Ectodermal cell (in vitro differentiated cells): ENCODE measurements around the gene NUDT19.
"Not testable (repeated sequence)": the region's sequence is repeated elsewhere in the genome, so short reads cannot be mapped to it uniquely, and the experiment has no call there.

Source experiments
- H3K27ac ChIP-seq: 2 replicates; pipeline ENCODE4 v1.7.0; 2013; ENCODE audit warnings: mild to moderate bottlenecking, low read depth, low read length; ENCODE audit not compliant: insufficient read depth, poor library complexity, severe bottlenecking
- H3K27me3 ChIP-seq: 2 replicates; pipeline ENCODE4 v1.7.0; 2013; ENCODE audit warnings: mild to moderate bottlenecking, low read length; ENCODE audit not compliant: insufficient read depth, control insufficient read depth, poor library complexity, severe bottlenecking
- H3K36me3 ChIP-seq: one replicate; pipeline ENCODE4 v1.7.0; 2013; ENCODE audit warnings: low read length; ENCODE audit not compliant: control insufficient read depth, insufficient read depth
- H3K4me1 ChIP-seq: one replicate; pipeline ENCODE4 v1.7.0; 2013; ENCODE audit warnings: low read length; ENCODE audit not compliant: control insufficient read depth, insufficient read depth
- H3K4me3 ChIP-seq: 2 replicates; pipeline ENCODE4 v1.7.0; 2013; ENCODE audit warnings: low read depth, low read length, control low read depth; ENCODE audit not compliant: insufficient read depth
- H3K9me3 ChIP-seq: 2 replicates; pipeline ENCODE4 v1.7.0; 2013; ENCODE audit warnings: mild to moderate bottlenecking, low read length, moderate library complexity; ENCODE audit not compliant: control insufficient read depth
- WGBS, 2 experiments: methylation state at CpG; one replicate each; pipeline ENCODE4 v1.1.7; 2013; ENCODE audit warnings: missing lambda C conversion rate in 2 of 2; 5-methylcytosine and 5-hydroxymethylcytosine counted together

NUDT19 gene

GRCh38 chr19:32656379-32656778 is 35.2 kb upstream of the NUDT19 start:
- H3K36me3 ChIP-seq, H3K27me3 ChIP-seq, H3K4me1 ChIP-seq, H3K4me3 ChIP-seq, H3K27ac ChIP-seq, H3K9me3 ChIP-seq: not testable (repeated sequence)
- 93 to 95% methylated on average over 8 of the region's 8 CpGs for WGBS, 2 experiments

DNA sequence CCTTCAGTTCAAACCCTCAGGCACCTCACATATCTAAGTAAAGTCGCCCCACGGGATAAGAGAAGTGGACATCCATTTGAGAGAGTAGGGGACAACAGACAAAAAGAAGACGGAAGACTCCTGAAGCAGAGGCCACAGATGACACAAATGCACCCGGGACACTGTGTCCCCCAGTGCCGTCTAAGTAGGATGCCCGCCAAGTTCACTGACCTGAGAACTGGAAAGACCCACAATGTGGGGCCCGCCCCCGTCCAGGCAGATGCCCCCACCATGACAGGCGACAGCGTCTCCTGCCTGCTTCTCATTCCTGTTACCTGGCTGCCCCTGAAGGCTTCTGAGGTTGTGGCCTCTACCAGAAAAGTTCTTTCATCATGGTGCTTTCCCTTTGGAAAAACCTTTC is 33.5 kb upstream of the NUDT19 start:
- Histone ChIP-seq H3K4me1 (no peaks in the 10 kb centered on the region), H3K27me3 (no peaks in the 10 kb centered on the region), H3K9me3 (no peaks in the 10 kb centered on the region), H3K4me3 (no peak overlapping the region), H3K36me3 (no peaks in the 10 kb centered on the region), H3K27ac (no peak overlapping the region)
- 94 to 95% methylated on average over 10 of the region's 10 CpGs for WGBS, 2 experiments

GRCh38 chr19:32658527-32658926 is 33.1 kb upstream of the NUDT19 start:
- Histone ChIP-seq H3K36me3 (no peaks in the 10 kb centered on the region), H3K4me1 (no peaks in the 10 kb centered on the region), H3K27ac (no peak overlapping the region), H3K4me3 (no peak overlapping the region), H3K27me3 (no peaks in the 10 kb centered on the region), H3K9me3 (no peaks in the 10 kb centered on the region)
- 84% methylated on average over 10 of the region's 10 CpGs for WGBS, 2 experiments

- Histone ChIP-seq H3K36me3 (no peaks in the 10 kb centered on the region), H3K27me3 (no peaks in the 10 kb centered on the region), H3K27ac (no peak overlapping the region), H3K9me3 (no peaks in the 10 kb centered on the region), H3K4me1 (no peaks in the 10 kb centered on the region), H3K4me3 (no peak overlapping the region)
- WGBS, 2 experiments: 89 to 95% methylated on average over 7 of the region's 7 CpGs
Measured at GRCh38 chr19:32661318-32661717, 30.3 kb upstream of the NUDT19 start.

DNA sequence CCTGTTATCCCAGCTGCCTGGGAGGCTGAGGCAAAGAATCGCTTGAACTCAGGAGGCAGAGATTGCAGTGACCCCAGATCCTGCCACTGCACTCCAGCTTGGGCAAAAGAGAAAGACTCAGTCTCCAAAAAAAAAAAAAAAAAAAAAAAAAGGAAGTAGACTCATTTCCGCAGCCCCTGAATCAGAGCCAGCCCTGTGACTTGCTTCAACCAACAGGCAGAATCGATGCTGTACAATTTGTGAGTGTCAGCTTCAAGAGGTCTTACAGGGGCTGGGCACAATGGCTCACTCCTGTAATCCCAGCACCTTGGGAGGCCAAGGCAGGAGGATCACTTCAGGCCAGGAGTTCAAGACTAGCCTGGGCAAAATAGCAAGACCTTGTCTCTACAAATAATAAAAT is 29.4 kb upstream of the NUDT19 start:
- WGBS, 2 experiments: 58 to 64% methylated on average over 3 of the region's 3 CpGs
- Histone ChIP-seq H3K36me3 (no peaks in the 10 kb centered on the region), H3K4me1 (no peaks in the 10 kb centered on the region), H3K27me3 (no peaks in the 10 kb centered on the region), H3K4me3 (no peak overlapping the region), H3K9me3 (no peaks in the 10 kb centered on the region), H3K27ac (no peak overlapping the region)

DNA sequence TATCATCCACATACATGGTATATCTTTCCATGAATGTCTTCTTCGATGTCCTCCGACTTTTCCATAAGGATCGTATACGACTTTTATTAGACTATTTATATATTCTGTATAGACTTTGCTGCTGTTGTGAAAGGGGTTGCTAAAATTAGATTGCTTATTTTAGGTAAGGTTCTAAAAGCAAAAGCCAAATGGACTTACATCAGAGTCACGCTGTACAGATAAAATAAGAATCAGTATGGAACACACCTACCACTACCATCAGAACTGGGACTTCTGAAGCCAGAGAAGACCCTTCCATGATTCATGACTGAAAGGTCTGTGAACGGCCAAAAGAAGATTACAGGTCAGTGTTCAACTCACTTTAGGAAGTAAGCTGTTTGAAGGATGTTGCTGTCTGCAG is 25.5 kb upstream of the NUDT19 start:
- Histone ChIP-seq H3K9me3 (no peaks in the 10 kb centered on the region), H3K4me3 (no peak overlapping the region), H3K27ac (no peak overlapping the region), H3K36me3 (no peaks in the 10 kb centered on the region), H3K27me3 (no peaks in the 10 kb centered on the region), H3K4me1 (peaks cover 3% of the 10 kb centered on the region)
- 90 to 96% methylated on average over 2 to 6 of the region's 6 CpGs for WGBS, 2 experiments

DNA sequence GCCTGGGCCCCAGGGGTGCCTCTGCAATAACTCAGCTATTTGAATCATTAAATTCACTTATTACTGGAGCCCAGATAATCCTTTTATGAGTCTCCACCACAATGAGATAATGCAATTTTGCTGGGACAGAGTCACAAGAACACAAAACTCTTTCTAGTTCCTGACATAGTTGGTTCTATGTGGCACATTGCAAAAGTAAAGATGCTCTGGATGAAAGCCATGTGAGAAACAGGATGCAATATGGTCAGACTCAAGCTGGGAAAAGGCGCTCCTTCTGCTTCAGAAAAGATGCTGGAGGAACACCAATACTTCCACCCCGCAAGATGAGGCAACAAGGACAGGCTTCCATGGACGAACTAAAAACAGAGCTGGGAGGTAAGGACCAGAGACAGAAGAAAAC is 22.3 kb upstream of the NUDT19 start:
- H3K4me1 ChIP-seq: peaks cover 3% of the 10 kb centered on the region
- H3K9me3 ChIP-seq: no peaks in the 10 kb centered on the region
- no peak overlapping the region for H3K4me3 ChIP-seq
- no peak overlapping the region for H3K27ac ChIP-seq
- H3K36me3 ChIP-seq: no peaks in the 10 kb centered on the region
- 96 to 97% methylated on average over 3 of the region's 3 CpGs for WGBS, 2 experiments
- peaks cover 17% of the 10 kb centered on the region for H3K27me3 ChIP-seq

GRCh38 chr19:32671883-32672593 is 19.6 kb upstream of the NUDT19 start:
- Histone ChIP-seq H3K4me3 (no peak overlapping the region), H3K4me1 (peaks cover 8% of the 10 kb centered on the region), H3K27me3 (peaks cover 40% of the 10 kb centered on the region), H3K9me3 (no peaks in the 10 kb centered on the region), H3K27ac (no peak overlapping the region), H3K36me3 (no peaks in the 10 kb centered on the region)
- WGBS, 2 experiments: 85 to 86% methylated on average over 12 to 14 of the region's 14 CpGs

GRCh38 chr19:32672841-32673240 is 18.8 kb upstream of the NUDT19 start:
- no peak overlapping the region for H3K4me3 ChIP-seq
- WGBS, 2 experiments: 87 to 89% methylated on average over 3 of the region's 3 CpGs
- H3K27me3 ChIP-seq: peaks cover 48% of the 10 kb centered on the region
- no peaks in the 10 kb centered on the region for H3K36me3 ChIP-seq
- peaks cover 13% of the 10 kb centered on the region for H3K4me1 ChIP-seq
- H3K9me3 ChIP-seq: no peaks in the 10 kb centered on the region
- H3K27ac ChIP-seq: no peak overlapping the region

DNA sequence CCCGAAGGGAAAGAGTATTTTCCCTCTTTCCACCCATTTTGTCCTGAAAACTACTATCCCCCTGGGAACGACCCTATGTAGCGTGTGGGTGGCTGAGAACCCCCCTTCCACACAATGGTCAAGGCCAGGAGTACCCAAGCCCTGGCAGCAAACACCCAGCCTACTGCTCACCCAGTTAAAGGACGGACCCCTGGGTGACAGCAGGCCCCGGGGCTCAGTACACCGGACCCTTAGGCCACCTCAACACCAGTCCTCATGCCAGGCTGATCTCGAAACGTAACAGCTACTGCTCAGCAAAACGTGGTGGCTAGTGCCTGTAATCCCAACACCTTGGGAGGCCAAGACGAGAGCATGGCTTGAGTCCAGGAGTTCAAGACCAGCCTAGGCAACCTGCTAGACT is 18.0 kb upstream of the NUDT19 start:
- Histone ChIP-seq H3K27me3 (peaks cover 49% of the 10 kb centered on the region), H3K27ac (no peak overlapping the region), H3K4me3 (no peak overlapping the region), H3K9me3 (no peaks in the 10 kb centered on the region), H3K4me1 (peaks cover 13% of the 10 kb centered on the region), H3K36me3 (no peaks in the 10 kb centered on the region)
- WGBS, 2 experiments: 90 to 91% methylated on average over 10 of the region's 10 CpGs
